OCI-M2 (cell line): Measurements from ENCODE around the gene TPPP2.
A peak's percentile ranks its signal among the peaks of the same experiment; 100 is the strongest.
"Not testable (repeated sequence)": the region's sequence is repeated elsewhere in the genome, so short reads cannot be mapped to it uniquely, and the experiment has no call there.

Experiments used
- DNase-seq: peaks from one replicate; lab custom pipeline; 2025; ENCODE audit not compliant: unreplicated experiment; lab: John Stamatoyannopoulos, UW

TPPP2 gene

GRCh38 chr14:21037156-21037555, 7.1 kb downstream of the TPPP2 start:
- DNase-seq = no peak

GRCh38 chr14:21038441-21039422, 8.7 kb downstream of the TPPP2 start:
- DNase-seq = no peak

- peak; percentile 31 for DNase-seq
These were observed 9.8 kb downstream of the TPPP2 start for GRCh38 chr14:21039585-21040369.

- DNase-seq = no peak
These were observed 10.4 kb downstream of the TPPP2 start for GRCh38 chr14:21040370-21040925.

- not testable (repeated sequence) for DNase-seq
These were observed 10.9 kb downstream of the TPPP2 start for GRCh38 chr14:21040941-21041340.

- DNase-seq = no peak
These were observed 11.8 kb downstream of the TPPP2 start, which contains the start of gene RNASE7 for GRCh38 chr14:21041676-21042433. Gene RNASE7, plus strand, starts transcription at chr14:21042362. Its CDS starts 631 bp downstream, at chr14:21042993.

- no peak for DNase-seq
These were observed 12.9 kb downstream of the TPPP2 start for GRCh38 chr14:21042918-21043317.

GRCh38 chr14:21043387-21043973, 13.5 kb downstream of the TPPP2 start:
- no peak for DNase-seq

GRCh38 chr14:21043974-21044618, 14.1 kb downstream of the TPPP2 start:
- no peak for DNase-seq

GRCh38 chr14:21047378-21047781, 17.4 kb downstream of the TPPP2 start:
- DNase-seq = no peak

- DNase-seq = no peak
These were observed 18.6 kb downstream of the TPPP2 start for GRCh38 chr14:21048638-21049037.

GRCh38 chr14:21049271-21049673, 19.3 kb downstream of the TPPP2 start:
- DNase-seq = no peak

- DNase-seq = no peak
These were observed 20.6 kb downstream of the TPPP2 start for GRCh38 chr14:21050597-21050996.

- no peak for DNase-seq
These were observed 23.4 kb downstream of the TPPP2 start for GRCh38 chr14:21053184-21054122.

GRCh38 chr14:21054123-21054767, 24.2 kb downstream of the TPPP2 start:
- DNase-seq = no peak

- no peak for DNase-seq
These were observed 24.7 kb downstream of the TPPP2 start for GRCh38 chr14:21054768-21055145.

- DNase-seq = no peak
These were observed 25.6 kb downstream of the TPPP2 start for GRCh38 chr14:21055432-21056117.
